GM18909 (cell line): ENCODE results near the gene TNFAIP3.
"Not testable (repeated sequence)": the region's sequence is repeated elsewhere in the genome, so short reads cannot be mapped to it uniquely, and the experiment has no call there.

Experiments
- ATAC-seq: cut with Tn5 transposase; IDR thresholded peaks from one replicate; pipeline ENCODE4 v1.9.1; 2021; ENCODE audit warnings: mild to moderate bottlenecking; ENCODE audit not compliant: unreplicated experiment, poor library complexity

TNFAIP3 gene

GRCh38 chr6:137877113-137877512 is 10.1 kb downstream of the TNFAIP3 start:
- ATAC-seq, result no peak

- no peak for ATAC-seq
Measured at GRCh38 chr6:137877606-137878005, 10.5 kb downstream of the TNFAIP3 start.

- ATAC-seq, result no peak
Measured at GRCh38 chr6:137878029-137878428, 11.0 kb downstream of the TNFAIP3 start.

- no peak for ATAC-seq
Measured at GRCh38 chr6:137878486-137879285, 11.6 kb downstream of the TNFAIP3 start.

GRCh38 chr6:137879299-137879698 is 12.2 kb downstream of the TNFAIP3 start:
- ATAC-seq, result no peak

DNA sequence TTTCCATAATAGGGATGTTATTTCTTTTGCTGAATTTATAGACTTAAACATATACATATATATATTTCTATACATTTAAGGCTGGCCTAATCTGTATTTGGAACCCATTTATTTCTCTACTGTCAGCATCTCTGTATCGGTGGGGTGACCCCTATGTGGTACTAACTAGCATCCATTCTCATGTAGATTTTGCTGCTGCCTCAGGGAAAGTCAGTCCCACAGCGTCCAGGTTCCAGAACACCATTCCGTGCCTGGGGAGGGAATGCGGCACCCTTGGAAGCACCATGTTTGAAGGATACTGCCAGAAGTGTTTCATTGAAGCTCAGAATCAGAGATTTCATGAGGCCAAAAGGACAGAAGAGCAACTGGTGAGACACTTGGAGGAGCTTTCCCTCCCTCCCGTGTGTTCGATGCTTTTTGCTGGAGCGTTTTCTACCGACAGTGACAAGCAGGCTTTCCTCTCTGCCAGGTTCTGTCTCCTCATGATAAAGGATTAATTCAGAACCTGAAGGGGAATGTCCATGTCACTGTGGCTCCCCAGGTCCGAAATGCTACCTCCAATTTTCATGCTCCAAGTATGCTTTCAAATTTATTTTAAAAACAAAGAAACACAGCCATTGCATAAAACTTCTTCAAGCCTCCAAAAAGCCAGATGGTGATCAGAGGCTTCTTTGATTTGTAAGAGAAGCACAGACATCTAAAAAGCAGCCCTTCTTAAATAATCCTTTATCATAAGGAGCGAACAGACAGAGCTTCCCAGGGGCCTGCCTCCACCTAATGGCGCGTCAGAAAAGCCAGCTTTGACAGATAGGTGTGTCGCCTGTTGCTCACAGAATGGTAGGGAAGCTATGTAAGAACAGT is 13.1 kb downstream of the TNFAIP3 start:
- no peak for ATAC-seq

GRCh38 chr6:137880746-137881521 is 13.9 kb downstream of the TNFAIP3 start:
- no peak for ATAC-seq

DNA sequence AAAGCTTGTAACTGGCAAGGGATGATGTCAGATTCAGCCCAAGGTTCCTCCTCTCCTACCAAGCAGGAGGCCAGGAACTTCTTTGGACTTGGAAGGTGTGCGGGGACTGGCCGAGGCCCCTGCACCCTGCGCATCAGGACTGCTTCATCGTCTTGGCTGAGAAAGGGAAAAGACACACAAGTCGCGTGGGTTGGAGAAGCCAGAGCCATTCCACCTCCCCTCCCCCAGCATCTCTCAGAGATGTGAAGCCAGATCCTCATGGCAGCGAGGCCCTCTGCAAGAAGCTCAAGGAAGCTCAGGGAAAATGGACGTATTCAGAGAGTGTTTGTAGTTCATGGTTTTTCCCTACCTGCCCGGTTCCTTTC is 14.4 kb downstream of the TNFAIP3 start:
- ATAC-seq, result no peak

DNA sequence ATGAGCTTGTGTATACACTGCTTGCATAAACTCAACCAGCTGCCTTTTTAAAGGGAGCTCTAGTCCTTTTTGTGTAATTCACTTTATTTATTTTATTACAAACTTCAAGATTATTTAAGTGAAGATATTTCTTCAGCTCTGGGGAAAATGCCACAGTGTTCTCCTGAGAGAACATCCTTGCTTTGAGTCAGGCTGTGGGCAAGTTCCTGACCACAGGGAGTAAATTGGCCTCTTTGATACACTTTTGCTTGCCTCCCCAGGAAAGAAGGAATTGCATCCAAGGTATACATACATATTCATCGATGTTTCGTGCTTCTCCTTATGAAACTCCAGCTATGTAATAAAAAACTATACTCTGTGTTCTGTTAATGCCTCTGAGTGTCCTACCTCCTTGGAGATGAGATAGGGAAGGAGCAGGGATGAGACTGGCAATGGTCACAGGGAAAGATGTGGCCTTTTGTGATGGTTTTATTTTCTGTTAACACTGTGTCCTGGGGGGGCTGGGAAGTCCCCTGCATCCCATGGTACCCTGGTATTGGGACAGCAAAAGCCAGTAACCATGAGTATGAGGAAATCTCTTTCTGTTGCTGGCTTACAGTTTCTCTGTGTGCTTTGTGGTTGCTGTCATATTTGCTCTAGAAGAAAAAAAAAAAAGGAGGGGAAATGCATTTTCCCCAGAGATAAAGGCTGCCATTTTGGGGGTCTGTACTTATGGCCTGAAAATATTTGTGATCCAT is 15.3 kb downstream of the TNFAIP3 start:
- ATAC-seq, result no peak

- ATAC-seq, result no peak
Measured at GRCh38 chr6:137883400-137884148, 16.5 kb downstream of the TNFAIP3 start.

DNA sequence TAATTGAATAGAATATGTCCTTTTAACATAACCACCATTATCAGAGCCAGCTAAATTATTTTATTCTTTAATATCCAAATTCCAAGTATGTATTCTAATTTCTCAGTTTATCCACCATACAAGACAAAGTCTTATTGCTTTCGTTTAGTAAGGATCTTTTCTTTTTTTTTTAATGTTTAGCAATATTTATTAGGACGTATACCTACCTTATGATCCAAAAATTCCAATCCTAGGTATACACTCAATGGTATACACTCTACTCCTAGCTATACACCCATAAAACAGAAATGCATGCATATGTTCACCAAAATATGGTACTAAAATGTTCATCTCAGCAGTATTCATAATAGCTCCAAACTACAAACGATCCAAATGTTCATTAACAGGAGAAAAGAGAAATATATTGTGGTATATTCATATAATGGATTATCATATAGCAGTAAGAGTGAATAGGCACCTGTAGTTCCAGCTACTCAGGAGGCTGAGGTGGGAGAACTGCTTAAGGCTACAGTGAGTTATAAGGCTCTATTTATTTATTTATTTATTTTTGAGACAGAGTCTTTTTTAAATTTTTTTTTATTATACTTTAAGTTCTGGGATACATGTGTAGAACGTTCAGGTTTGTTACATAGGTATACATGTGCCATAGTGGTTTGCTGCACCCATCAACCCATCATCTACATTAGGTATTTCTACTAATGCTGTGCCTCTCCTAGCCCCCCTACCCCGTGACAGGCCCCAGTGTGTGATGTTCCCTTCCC is 17.3 kb downstream of the TNFAIP3 start:
- no peak for ATAC-seq

- ATAC-seq, result not testable (repeated sequence)
Measured at GRCh38 chr6:137884910-137885229, 17.8 kb downstream of the TNFAIP3 start.

DNA sequence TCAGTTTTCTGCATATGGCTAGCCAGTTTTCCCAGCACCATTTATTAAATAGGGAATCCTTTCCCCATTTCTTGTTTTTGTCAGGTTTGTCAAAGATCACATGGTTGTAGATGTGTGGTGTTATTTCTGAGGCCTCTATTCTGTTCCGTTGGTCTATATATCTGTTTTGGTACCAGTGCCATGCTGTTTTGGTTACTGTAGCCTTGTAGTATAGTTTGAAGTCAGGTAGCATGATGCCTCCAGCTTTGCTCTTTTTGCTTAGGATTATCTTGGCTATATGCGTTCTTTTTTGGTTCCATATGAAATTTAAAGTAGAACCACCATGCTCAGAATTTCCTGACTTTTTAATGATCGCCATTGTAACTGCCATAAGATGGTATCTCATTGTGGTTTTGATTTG is 19.2 kb downstream of the TNFAIP3 start:
- ATAC-seq, result not testable (repeated sequence)

DNA sequence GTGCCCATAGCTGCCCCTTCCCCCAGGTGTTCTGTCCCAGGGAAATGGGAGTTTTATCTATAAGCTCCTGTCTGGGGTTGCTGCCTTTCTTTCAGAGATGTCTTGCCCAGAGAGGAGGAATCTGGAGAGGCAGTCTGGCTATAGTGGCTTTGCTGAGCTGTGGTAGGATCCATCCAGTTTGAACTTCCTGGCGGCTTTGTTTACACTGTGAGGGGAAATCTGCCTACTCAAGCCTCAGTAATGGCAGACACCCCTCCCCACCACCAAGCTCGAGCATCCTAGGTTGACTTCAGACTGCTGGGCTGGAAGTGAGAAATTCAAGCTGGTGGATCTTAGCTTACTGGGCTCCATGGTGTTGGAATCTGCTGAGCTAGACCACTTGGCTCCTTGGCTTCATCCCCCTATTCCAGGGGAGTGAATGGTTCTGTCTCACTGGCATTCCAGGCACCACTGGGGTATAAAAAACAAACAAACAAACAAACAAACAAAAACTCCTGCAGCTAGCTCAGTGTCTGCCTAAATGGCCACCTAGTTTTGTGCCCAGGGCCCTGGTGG is 24.0 kb downstream of the TNFAIP3 start:
- no peak for ATAC-seq

GRCh38 chr6:137892271-137892708 is 25.2 kb downstream of the TNFAIP3 start:
- ATAC-seq, result no peak

DNA sequence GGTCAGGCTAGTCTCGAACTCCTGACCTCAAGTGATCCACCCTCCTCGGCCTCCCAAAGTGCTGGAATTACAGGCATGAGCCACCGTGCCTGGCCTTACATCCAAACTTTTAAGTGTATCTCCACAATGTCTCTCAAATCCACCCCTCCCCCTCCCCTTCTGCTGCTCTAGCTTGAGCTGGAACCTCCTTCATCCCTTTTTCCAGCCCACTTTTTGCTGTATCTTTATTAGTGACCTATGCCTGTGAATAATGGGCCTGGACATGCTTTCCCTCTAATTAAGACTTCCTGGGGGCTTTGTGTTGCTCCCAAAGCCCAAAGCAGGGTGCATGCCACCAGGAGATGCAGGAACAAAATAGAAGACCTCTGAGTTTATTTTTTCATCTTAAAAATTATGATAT is 26.1 kb downstream of the TNFAIP3 start:
- no peak for ATAC-seq

GRCh38 chr6:137893726-137894125 is 26.7 kb downstream of the TNFAIP3 start:
- ATAC-seq, result no peak

DNA sequence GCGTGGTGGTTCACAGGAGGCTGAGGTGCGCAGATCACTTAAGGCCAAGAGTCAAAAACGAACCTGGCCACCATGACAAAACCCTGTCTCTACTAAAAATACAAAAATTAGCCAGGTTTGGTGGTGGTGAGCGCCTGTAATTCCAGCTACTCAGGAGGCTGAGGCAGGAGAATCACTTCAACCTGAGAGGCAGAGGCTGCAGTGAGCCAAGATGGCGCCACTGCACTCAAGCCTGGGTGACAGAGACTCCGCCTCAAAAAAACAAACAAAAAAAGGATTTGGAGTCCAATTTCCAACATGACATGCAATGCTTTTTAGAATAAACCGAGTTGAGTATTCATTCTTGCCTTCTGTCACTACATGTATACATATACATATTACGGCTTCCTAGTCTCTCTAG is 27.3 kb downstream of the TNFAIP3 start:
- ATAC-seq, result not testable (repeated sequence)
